ENCODE results near the gene SLC22A15.
"Not testable (repeated sequence)": the region's sequence is repeated elsewhere in the genome, so short reads cannot be mapped to it uniquely, and the experiment has no call there.

SLC22A15 gene

DNA sequence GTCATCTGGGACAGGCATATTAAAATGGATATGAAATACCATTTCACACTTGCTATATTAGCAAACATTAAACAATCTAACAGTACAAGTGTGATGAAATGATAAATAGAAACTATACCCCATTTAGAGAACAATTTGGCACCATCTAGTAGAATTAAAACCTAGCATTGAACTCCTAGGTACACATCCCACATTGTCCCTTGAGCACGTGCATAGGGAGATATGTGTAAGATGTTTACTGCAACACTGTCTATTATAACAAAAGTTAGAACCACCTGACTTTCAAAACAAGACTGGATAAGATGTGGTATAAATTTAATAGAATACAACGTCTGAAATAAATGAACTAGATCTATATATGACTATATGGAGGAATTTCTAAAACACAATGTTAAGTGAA, 3.8 kb downstream of the SLC22A15 start:
- H3K4me3 ChIP-seq (ENCODE audit: low read depth, low read length): no peak overlapping the region
- DNase-seq (ENCODE audit: low read depth): no peak

DNA sequence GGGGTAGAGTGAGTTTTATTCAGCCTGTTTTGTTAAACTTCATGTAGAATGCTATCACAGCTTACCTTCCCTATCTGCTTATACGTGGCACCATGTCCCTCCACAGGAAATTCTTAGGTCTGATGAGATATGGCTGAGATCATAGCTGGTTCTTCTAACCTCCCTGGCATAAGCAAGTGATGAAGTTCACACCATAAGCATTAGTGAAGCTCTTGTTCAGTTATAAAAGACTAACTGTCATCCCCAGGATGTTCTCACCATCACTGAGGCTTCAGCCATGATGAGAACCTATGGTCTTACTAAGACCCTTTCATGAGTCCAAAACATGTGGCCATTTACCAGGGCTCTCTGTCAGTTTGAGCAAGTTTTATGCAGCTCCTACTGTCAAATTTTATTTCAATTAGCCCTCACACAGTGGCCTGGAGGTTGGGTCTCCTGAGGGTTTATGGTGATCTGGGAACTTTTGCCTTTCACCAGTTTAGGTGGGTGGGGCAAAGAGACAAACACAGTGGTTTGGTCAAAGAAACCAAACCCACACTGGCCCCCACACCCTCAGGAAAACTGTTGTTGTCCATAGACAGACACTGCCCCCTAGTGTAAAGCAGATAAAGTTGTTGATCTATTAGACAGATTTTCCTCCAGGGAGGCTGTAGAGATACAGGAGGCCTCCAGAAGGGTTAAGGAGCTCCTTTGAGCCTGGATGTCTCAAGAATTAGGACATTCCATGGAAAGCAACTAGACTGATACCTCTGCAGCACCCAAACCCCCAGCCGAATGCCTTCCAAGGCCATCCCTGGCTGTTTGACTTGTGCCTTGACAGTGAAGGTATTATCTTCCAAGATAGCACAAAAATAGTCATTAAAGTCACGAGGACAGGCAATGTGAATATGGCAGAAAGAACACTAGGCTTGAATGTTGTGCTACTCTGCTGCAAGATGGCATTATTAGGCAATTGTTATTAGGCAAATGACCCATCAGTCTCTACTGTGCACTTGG, 5.0 kb downstream of the SLC22A15 start:
- no peak overlapping the region for H3K4me3 ChIP-seq (ENCODE audit: low read depth, low read length)
- no peak for DNase-seq (ENCODE audit: low read depth)

DNA sequence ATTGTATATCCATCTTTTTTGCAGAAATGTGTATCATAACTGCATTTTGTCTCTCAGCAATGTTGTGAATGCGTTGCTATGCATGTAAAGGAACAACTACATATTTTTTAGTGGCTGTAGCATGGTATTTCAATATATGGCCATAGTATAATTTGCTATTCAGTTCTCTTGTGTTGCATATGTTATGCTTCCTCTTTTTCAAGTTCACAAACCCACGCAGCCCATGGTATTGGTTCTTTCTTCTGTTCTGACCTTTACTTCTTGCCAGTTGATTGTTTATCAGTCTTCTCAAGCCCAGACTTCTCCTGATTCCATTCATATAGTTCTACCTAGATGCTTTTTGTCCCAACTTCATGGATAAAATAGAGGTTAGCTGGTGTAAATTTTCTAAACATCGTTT, 6.1 kb downstream of the SLC22A15 start:
- no peak for DNase-seq (ENCODE audit: low read depth)
- H3K4me3 ChIP-seq (ENCODE audit: low read depth, low read length): no peak overlapping the region

DNA sequence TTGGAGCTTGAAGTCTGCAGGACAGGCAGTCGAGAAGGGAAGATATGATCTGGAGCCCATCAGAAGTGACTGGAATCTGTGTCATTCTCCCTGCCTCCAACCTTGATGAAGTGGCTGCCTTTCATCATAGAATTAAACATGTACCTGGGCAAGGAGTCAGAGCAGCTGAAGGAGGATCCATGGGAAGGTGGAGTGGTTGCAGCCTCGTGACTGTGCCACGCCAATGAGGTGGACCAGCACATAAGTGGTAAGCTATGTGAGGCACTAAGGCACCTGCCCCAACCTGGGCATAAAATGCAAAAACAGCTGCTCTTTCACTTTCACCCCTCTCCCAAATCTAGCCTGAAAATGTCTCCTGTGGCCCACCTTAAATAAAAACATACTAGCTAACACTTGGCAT, 7.3 kb downstream of the SLC22A15 start:
- H3K4me3 ChIP-seq (ENCODE audit: low read depth, low read length): no peak overlapping the region
- DNase-seq (ENCODE audit: low read depth): no peak

DNA sequence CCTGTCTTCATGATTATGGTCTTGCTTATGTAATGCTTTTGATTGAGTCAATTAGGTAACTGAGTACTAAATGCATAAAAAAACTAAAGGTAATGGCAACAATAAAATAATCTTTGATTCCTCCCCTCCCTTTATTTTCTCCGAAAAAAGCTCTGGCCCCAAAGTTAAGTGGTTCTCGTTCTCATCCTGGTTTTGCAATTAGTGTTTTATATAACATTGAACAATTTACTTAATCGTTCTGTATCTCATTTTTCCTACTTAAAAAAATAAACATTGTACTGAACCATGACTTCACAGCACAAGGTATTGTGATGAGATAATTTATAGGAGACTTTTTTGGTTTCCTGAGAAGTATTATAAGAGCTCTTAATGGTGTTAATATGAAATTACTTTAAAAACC, 11.3 kb downstream of the SLC22A15 start:
- DNase-seq (ENCODE audit: low read depth): no peak
- no peak overlapping the region for H3K4me3 ChIP-seq (ENCODE audit: low read depth, low read length)

DNA sequence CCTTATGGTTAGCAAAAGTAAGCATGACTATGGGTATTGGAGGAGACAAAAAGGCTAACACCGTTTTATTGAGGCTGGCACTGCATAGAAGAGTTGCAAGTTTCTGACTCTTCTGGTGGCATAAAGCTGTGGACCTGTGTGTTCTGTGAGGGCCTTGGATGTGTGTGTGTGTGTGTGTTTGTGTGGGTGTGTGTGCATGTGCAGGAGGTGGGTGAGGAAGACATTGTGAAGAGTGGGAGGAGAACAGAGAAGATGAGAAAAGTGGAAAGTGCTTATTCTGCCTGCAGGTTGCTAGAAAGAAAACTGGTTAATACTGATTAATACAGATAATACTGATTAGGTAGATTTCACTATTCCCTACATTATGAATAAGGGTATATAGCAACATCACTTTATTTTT, 12.6 kb downstream of the SLC22A15 start:
- no peak for DNase-seq (ENCODE audit: low read depth)
- no peak overlapping the region for H3K4me3 ChIP-seq (ENCODE audit: low read depth, low read length)

DNA sequence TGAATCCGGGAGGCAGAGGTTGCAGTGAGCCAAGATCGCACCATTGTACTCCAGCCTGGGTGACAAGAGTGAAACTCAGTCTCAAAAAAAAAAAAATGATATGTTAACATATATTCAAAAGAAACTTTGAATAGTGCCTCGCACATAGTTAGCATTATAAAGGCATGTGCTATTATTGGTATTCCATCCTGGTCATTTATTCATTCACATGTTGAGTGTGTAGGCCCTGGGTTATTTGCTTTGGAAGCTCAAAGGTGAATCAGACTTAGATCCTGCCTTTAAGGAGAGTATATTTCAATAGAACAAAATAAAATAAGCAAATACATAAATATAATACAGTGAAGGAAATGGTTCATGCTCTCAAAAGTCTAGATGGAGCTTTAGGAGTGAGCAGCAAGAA, 13.4 kb downstream of the SLC22A15 start:
- DNase-seq (ENCODE audit: low read depth): no peak
- H3K4me3 ChIP-seq (ENCODE audit: low read depth, low read length): no peak overlapping the region

DNA sequence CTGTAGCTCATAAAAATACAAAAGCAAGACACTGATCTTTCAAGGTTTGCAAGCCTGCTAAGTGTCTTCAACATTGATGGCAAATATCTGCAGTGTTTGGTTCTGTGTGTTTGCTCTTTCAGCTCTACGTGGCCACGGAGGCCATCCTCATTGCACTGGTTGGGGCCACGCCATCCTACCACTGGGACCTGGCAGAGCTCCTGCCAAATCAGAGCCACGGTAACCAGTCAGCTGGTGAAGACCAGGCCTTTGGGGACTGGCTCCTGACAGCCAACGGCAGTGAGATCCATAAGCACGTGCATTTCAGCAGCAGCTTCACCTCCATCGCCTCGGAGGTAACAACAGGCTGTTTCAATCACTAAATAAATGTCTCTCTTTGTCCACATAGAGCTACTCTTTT, 15.6 kb downstream of the SLC22A15 start:
- H3K4me3 ChIP-seq (ENCODE audit: low read depth, low read length): no peak overlapping the region
- DNase-seq (ENCODE audit: low read depth): no peak

DNA sequence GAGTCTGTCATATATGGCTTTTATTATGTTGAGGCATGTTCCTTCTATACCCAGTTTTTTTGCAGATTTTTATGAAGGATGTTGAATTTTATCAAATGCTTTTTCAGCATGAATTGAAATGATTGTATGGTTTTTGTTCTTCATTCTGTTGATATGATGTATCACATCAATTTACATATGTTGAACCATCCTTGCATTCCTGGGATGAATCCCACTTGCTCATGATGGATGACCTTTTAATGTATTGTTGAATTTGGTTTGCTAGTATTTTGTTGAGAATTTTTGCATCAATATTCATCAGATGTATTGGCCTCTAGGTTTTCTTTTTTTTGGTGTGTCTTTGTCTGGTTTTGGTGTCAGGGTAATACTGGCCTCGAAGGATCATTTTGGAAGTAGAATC, 21.6 kb downstream of the SLC22A15 start:
- not testable (repeated sequence) for H3K4me3 ChIP-seq (ENCODE audit: low read depth, low read length); DNase-seq (ENCODE audit: low read depth)

DNA sequence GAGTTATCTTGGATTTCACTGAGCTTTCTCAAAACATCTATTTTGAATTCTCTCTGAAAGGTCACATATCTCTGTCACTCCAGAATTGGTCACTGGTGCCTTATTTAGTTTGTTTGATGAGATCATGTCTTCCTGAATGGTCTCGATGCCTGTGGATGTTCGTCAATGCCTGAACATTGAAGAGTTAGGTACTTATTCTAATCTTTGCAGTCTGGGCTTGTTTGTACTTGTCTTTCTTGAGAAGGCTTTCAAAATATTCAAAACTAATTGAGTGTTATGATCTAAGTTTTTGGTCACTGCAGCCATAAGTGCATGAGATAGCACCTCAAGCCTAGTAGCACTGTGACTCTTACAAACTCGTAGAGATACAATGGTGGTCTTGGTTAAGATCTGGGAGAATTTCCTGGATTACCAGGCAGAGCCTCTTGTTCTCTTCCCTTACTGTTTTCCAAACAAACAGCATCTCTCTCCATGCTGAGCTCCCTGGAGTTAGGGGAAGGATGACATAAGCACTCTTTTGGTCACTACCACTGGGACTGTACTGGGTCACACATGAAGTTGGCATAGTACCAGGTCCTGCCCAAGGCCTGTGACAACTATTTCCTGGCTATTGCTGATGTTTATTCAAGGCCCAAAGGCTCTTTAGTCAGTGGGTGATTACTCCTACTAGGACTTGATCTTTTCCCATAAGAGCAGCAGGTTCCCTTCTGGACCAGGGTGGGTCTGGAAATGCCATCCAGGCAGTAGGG, 25.6 kb downstream of the SLC22A15 start:
- H3K4me3 ChIP-seq (ENCODE audit: low read depth, low read length): no peak overlapping the region
- no peak for DNase-seq (ENCODE audit: low read depth)

DNA sequence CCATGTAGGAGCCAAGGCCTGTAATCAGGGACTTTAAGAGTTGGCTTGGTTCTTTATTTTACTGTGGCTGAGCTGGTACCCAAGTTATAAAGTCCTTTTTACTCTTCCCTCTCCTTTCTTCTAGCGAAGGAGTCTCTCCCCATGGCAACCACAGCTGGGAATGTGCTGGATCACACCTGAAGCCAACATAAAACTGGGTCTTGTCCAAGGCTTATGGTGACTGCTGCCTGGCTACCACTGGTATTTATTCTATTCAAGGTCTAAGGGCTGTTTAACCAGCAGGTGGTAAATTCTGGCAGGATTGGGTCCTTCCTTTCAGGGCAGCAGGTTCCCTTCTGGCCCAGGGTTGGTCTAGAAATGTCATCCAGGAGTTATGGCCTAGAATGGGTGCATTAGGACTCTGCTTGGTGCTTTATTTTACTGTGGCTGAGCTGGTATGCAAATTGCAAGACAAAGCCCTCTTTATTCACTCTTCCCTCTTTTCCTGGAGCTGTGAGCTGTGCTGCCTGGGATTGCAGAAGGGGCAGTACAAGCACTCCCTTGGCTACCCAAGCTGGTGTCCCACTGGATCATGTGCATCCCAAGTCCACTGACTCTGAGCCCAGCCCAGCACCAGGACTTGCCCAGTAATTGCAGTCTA, 26.6 kb downstream of the SLC22A15 start:
- DNase-seq (ENCODE audit: low read depth): no peak
- no peak overlapping the region for H3K4me3 ChIP-seq (ENCODE audit: low read depth, low read length)

DNA sequence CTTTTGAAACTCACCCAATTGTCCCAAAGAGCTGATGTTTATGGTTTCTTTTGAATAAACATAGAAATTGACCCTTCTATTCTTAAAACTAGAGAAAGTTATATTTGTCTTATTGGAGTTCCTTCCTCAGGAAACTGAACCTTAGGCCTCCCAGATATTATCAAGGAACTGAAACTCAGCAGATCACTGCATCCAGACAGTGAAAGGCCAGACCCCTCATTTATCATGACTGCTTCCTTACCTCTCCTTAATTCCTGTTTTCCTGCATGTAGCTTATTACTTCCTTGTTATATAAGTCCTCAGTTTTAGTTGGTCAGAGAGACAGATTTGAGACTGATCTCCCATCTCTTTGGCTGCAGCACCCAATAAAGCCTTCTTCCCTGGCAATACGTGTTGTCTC, 27.5 kb downstream of the SLC22A15 start:
- no peak overlapping the region for H3K4me3 ChIP-seq (ENCODE audit: low read depth, low read length)
- DNase-seq (ENCODE audit: low read depth): no peak

DNA sequence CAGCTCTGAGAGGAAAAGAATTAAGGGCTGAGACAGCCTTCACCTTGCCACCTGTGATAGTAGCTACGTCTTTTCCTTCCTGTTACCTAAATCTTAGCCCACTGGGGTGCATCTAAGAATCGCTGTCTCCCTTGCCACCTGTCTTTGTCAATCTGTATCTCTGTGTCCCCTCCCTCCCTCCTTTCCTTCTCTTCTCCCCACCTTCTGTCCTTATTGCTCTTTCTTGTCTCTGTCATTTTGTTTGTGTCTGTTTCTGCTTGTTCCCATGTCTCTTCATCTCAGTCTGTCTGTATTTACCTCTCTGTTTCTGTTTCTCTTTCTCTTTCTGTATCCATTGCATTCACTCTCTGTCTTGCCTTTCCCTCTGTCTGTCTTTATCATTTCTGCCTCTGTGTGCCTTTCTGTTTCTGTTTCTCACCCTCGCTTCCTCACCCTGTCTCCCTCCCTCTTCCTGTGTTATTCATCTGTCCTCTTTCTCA, 30.2 kb downstream of the SLC22A15 start:
- no peak overlapping the region for H3K4me3 ChIP-seq (ENCODE audit: low read depth, low read length)
- no peak for DNase-seq (ENCODE audit: low read depth)

DNA sequence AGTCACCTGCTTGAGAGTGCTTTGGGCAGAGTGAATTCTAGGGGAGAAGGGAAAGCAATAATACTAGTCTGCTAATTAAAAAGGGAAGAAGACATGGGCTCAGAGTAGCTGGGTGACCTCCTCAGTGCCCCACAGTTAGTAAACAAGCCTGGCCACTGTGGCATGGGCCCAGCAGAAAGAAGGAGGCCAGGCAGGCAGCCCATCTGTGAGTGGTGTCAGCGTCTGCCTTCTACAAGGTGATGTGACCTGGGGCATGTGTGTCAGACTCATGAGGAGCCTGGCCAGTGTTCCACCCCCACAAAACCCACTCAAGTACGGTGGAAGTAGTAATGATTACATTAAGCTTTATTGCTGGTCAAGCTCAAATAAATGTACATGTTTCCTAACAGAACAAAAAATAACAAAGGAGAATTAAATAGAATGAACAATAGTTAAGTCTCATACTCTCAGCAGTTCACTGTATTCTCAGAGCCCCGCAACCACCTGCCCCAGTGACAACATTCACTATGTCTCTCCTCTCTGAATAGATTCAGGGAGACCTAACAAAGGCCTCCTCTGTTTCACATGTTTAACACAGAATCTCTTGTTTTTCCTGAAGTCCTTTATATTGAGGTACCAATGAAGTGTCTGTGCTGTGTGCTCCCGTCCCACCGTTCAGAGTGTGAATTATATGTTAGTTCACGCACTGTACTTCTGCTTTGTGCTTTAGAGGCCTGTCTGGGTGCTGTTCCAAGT, 32.5 kb downstream of the SLC22A15 start:
- no peak for DNase-seq (ENCODE audit: low read depth)
- no peak overlapping the region for H3K4me3 ChIP-seq (ENCODE audit: low read depth, low read length)

DNA sequence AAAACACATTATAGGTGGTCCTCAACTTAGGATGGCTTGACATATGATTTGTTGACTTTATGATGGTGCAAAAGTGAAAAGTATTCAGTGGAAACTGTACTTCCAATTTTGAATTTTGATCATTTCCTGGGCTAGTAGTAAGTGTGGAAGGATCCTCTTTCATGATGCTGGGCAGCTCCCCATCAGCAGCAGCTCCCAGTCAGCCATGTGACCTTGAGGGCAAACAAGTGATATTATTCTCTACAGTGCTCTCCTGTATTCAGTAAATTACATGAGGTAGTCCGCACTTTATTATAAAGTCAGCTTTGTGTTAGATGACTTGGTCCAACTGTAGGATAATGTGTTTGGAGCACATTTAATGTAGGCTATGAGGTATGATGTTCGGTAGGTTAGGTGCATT, 36.4 kb downstream of the SLC22A15 start:
- DNase-seq (ENCODE audit: low read depth): no peak
- H3K4me3 ChIP-seq (ENCODE audit: low read depth, low read length): no peak overlapping the region

DNA sequence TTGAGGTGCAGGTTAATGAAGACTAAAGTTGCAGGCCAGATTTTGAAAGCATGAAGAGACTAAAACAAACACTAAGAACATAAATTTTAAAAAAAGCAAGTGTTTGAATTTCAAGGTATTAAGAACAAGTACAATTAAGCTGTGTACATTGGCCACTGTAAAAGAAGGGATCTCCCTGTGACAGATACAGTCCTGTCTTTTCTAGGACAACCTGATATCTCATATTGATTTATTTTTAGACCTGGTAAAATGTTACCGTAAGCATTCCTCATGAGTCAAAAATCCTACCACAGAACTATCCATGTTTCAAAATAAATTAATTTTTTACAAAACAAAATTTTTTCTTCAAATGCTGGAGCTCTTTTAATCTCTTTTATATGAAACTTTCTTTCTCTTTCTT, 39.4 kb downstream of the SLC22A15 start:
- no peak for DNase-seq (ENCODE audit: low read depth)
- H3K4me3 ChIP-seq (ENCODE audit: low read depth, low read length): no peak overlapping the region

DNA sequence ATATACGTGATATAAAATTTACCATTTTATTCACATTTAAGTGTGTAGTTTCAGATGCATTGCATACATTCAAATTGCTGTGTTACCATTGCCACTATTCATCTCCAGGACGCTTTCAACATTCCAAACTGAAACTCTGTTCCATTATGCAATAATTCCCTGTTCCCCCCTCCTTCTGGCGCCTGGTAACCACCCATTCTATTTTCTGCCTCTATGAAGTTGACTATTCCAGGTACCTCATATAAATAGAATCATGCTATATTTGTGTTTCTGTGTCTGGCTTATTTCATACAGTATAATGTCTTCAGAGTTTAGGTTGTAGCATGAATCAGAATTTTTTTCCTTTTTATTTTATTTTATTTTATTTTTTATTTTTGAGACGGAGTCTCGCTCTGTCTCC, 41.7 kb downstream of the SLC22A15 start:
- DNase-seq (ENCODE audit: low read depth): no peak
- H3K4me3 ChIP-seq (ENCODE audit: low read depth, low read length): no peak overlapping the region

DNA sequence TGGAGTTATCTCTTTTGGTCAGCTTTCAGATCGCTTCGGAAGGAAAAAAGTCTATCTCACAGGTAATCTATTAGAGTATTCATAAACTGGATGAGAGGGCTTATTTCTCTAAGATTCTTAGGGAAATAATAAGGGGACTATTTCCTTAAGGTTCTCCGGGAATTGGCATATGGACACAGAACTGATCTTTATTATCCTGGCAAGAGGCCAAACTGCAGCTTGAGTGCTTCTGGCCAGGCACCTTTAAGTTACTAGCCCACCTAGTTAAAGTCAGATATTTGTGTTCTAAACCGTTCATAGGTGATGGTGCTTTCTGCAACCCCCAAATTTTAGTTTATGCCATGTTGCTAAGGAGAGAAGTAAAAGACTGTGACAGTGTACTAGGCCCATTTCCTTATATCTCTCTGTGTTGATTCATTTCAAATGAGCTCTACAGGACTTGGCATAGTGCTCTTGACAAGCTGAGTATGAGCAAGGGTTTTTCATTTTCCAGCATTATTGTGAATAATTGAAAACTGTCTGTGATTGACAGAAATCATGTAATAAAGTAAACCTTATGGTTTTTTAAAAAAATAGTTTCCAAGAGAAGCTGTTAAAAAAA, 43.4 kb downstream of the SLC22A15 start:
- H3K4me3 ChIP-seq (ENCODE audit: low read depth, low read length): no peak overlapping the region

DNA sequence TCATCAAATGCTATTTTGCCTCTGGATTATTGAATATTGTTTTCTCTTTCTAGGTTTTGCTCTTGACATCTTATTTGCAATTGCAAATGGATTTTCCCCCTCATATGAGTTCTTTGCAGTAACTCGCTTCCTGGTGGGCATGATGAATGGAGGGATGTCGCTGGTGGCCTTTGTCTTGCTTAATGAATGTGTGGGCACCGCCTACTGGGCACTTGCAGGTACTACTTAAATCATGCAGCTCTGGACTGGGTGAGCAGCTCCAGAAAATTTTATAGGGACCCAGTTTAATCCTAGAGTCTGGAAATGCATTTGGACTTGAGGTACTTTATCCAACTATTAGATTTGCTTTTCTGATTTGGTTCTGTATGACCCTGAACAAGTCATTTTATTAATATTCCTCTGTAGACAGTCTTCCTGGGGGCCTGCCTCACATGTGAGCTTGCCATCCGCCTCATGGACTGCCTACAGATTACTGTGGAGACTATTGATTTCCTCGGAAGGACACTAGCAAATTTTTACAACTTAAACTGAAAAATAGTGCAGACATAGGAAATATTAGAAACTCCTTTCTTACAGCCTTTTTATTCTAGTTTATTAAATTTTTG, 44.5 kb downstream of the SLC22A15 start:
- H3K4me3 ChIP-seq (ENCODE audit: low read depth, low read length): no peak overlapping the region
- peak; percentile 20 for DNase-seq (ENCODE audit: low read depth)

More for the DNA sequence above, 43.4 kb downstream of the SLC22A15 start:
- no peak for DNase-seq (ENCODE audit: low read depth)
